Stimulated activated CD8-positive, alpha-beta memory T cell treated with anti-CD3 and anti-CD28 coated beads, Interleukin-15, amount 100 ng/mL, for 4 hours (primary cell): ENCODE data around the gene ABCC3.

Experiments
- DNase-seq, 2 donors: peaks; one replicate each; pipeline ENCODE4 v3.0.0-alpha.2; 2020; ENCODE audit warnings: low read depth in 2 of 2

Gene ABCC3

GRCh38 chr17:50684612-50685333, 50.1 kb downstream of the ABCC3 start:
- no peak for DNase-seq

GRCh38 chr17:50685334-50685665, 50.6 kb downstream of the ABCC3 start:
- no peak for DNase-seq

DNA sequence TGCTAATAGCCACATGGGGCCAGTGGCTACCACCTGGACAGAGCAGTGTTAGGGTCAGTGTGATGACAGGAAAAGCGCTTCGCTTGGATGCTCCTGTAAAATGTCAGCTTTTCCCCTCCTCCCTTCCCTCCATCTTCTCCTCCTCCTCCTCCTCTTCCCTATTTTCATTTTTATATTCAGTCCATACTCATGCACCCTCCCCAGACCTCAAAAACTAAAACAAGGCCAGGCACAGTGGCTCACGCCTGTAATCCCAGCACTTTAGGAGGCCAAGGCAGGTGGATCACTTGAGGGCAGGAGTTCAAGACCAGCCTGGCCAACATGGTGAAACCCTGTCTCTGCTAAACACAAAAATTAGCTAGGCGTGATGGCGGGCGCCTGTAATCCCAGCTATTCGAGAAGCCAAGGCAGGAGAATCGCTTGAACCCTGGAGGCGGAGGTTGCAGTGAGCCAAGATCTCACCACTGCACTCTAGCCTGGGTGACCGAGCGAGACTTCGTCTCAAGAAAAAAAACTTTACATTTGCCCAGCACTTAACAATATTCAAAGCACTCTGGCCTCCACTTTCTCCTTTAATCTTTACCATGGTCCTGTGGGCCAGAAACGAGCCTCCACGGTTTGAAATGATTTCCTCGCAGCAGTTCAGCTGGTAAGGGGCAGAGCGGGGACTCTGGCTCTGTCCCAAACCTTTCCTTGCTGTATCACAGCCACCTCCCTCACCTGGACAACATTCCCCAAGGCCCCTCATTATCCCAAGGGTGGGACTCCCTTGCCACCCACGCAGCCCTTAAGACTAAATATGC, 51.2 kb downstream of the ABCC3 start:
- DNase-seq: no peak

- DNase-seq: no peak
Measured at GRCh38 chr17:50686494-50687199, 52.0 kb downstream of the ABCC3 start.

DNA sequence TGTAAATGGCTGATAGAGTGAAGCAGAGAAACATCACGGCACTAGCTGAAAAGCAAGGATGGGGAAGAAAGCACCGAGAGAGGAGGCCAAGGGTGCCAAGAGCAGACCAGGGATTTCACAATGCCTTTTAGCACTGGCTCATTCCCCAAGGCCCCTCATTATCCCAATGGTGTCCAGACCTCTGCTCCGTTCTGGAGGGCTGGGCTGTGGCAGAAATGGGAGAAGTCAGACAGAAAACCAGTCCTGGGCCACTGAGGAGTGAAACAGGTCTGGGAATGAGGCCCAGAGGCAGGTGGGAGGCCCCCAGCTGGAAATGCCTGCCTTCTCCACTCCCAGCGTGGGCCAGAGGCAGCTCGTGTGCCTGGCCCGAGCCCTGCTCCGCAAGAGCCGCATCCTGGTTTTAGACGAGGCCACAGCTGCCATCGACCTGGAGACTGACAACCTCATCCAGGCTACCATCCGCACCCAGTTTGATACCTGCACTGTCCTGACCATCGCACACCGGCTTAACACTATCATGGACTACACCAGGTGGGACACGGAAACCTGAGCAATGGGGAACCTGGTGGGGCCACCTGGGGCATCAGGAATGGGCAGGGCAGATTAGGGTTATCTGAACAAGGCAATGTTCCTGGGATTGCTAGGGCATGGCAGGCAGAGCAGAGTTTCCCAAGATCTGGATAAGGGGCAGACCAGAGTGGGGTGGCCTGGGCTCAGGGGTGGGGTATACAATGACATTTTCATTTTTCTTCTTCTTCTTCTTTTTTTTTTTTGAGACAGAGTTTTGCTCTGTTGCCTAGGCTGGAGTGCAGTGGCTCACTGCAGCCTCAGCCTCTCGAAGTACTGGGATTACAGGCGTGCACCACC, 52.8 kb downstream of the ABCC3 start:
- DNase-seq: no peak

DNA sequence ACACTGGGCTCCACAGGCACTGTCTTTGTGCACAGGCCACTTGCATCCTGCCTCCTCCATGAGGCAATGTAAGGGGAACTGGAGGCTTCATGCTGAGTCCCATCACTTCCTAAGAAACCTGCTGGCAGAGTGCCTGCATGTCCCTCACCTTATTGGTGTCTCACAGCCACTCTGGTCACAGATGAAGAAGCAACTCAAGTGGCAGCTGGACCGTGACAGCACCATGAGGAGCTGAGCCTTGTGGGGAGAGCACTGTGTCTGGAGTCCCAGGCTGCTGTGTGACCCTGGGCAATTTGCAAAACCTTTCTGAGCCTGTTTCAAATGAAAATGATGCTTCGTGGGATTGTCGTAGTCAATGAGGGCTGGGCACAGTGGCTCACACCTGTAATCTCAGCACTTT, 53.6 kb downstream of the ABCC3 start:
- DNase-seq: no peak

DNA sequence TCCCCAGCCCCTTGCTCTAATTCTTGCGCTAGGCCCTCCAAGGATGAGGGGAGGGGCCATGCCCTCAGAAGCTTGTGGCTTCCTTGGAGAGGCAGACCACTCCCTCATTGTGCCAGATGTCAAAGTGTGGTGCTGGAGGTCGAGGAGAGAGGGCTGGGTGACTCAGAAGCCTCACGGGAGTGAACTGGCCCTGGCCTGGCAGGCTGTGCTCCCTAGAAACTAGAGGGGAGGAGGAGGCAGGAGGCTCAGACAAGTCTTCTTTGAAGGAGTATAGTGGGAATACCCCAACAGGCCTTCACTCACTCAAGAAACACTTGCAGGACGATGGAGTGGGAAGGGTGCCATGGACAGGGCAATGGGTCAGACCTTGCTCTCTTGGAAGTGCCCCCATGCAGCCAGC, 54.6 kb downstream of the ABCC3 start:
- no peak for DNase-seq

- DNase-seq: no peak
Measured at GRCh38 chr17:50689956-50690886, 55.5 kb downstream of the ABCC3 start.

- DNase-seq: no peak
Measured at GRCh38 chr17:50690887-50691549, 56.3 kb downstream of the ABCC3 start.

DNA sequence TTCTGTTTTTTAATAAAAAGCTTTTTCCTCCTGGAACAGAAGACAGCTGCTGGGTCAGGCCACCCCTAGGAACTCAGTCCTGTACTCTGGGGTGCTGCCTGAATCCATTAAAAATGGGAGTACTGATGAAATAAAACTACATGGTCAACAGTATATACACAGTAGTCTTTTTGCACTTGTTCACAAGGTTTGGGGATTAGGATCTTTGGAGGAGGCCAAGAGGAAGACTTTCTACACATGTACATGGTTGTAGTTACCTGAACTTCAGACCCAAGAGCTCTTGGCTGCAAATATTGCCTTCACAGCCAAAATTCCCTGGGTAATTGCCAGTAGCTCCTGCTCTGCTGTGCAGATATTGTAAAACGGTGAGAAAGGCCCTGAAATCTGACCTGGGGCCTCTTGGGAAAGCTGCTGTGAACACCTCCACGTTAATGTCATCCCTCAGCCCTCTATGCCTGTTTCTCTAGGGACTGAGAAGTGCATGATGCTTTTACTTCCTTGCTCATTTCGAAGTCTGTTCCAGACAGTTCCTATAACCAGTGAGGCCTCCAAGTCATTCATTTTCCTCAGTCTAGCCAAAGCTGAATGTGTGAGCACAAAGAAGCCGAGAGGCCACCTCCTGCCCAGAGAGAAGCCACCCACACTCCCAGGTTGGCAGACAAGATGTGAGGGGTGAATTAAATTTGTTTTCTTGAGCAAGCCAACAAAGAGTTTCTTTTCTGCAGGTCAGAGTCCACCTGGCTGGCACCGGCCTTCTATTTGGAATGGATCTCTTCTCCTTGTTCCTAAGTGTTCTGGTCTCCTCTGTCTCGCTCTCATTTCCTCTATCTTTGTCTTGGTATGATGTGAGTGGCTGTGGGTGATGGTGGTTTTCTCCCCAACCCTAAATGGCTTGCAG, 57.1 kb downstream of the ABCC3 start:
- no peak for DNase-seq

DNA sequence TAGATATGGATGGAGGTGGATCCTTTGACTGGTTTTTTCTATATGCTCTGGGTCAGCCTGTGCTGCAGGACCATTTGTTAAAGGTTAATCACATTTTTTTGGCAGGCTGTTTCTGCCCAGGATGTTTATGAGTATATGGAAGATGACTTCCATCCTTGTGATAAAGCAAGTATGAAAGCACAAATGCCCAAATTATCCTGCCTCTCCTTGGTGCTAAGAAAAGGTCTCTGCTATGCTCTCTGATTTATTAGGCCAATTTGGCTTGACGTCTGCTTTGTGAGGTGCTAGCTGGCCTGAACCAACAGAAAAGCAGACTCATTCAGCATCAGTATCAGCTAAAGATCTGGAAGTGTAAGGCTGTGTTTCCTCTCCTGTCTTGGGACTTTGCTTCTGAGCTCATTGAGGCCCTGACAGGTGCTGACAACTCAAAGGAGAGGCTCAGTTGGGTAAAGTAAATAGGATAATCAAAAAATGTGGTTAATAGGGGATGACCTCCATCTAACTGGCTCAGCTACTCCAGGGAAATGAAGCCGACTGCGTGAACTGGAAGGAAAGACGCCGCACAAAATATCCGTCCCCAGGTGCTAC, 57.9 kb downstream of the ABCC3 start:
- DNase-seq: no peak

DNA sequence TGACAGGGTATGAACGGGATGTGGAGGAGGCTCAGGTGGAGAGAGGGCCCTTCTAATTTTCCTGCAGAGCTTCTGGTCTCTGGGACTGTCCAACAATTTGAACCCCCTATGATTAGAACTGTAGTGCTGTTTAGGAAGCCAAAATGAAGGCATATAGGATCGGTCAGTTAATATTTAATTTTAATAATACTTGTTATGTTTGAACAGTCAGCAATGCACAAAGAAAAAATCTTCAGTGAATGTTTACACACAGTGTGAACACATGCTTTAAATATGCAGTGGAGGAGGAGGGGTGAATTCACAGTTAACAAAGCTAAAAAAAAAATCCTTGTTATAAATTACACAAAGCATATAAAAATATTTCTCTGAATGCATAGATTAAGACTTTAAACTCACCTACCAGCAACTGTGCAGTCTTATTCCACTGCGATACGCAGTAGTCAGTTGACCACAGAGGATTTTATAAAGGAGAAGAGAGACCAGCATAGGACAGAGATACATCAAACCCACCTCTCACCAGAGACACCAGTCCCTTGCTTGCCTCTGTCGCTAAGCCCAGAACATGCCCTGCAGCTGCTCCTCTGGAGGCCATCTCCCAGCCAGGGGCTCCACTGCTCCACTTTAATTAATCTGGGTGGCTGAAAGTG, 58.5 kb downstream of the ABCC3 start:
- no peak for DNase-seq

GRCh38 chr17:50696365-50696879, 61.7 kb downstream of the ABCC3 start:
- no peak for DNase-seq

- no peak for DNase-seq
Measured at GRCh38 chr17:50697062-50697461, 62.4 kb downstream of the ABCC3 start.

DNA sequence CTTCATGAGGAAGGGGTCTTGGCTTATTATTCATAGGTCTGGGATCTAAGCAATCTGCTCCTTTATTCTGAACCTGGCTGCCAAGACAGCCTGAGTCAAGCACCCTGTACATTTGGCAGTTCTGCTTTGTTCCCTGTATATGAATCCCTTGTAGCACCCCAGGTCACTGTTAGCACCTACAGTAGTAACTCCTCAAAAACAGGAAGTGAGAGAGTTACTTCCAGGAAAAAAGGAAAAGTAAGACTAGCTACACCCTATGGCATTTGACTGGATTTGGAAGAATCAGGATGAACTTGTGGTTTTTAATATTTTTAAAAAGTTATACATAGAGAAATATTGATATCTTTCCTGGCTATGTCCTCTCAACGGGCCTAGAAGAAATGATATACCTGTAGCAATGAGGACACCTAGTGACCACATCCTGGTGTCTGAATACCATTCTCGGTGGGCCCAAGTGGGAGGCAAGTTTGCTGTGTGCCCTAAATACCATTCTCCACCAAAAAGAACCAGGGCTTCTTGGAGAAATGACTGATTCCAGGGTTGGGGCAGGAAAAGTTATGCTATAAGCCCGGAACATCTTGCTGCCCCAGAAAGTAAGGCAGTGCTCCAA, 63.1 kb downstream of the ABCC3 start:
- no peak for DNase-seq

DNA sequence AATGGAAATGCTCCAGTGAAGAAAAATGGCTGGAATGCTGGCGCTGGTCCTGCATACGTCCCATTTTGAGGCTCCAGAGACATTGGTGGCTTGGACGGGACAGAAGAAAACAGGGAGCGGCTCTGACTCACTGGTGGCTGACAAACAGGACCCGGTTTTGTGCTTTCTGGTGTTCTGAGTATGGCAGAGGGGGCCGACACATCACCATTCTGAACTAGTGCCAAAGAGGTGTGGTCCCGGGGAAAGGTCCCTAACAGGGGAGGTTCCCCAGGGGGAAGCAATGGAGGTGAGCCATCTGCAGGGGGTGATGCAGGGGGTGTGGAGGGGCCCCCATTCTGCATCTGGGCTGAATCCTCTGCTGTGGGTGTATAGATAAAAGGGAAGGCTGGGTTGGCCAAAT, 64.7 kb downstream of the ABCC3 start:
- DNase-seq: no peak

- DNase-seq: no peak
Measured at GRCh38 chr17:50703162-50703561, 68.5 kb downstream of the ABCC3 start.
